Testis (tissue), 2 donors: ENCODE measurements around the gene SLK.

ENCODE experiments used
- POLR2A ChIP-seq: fragments of 450-650 bp; IDR thresholded peaks from one replicate; pipeline ENCODE4 v1.6.1; 2017; ENCODE audit warnings: antibody characterized with exemption, mild to moderate bottlenecking, moderate library complexity
- TF ChIP-seq, protein P1 (sequence below), 3 experiments: fragments of 450-650 bp in 2 of 3; fragments of 200-600 bp in 1 of 3; sonication (generic) in 1 of 3; IDR thresholded peaks; one replicate each; pipeline ENCODE4 v1.5.1; 2016 to 2019; ENCODE audit warnings: antibody characterized with exemption in 3 of 3, mild to moderate bottlenecking in 2 of 3, moderate library complexity in 1 of 3

DNA sequence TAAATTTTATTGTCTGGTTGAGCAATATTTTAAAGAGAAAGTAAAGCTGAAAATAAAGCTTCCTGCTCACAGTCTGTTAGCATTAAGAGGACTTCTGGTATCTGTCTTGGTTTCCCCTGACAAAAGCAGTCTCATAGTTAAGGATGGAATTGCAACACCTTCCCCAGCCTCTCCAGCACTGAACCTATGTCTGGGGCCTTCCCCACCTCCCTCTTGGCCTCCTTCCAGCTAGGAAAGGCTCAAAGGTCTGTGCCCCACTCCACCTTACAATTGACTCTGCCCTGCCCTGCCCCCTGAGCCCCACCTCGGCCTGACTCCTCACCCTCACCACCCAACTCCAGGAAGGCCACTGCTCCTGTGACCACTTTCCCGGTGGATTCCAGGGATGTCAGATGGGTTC is 85.5 kb downstream of the SLK start:
- TF ChIP-seq, protein P1, sequence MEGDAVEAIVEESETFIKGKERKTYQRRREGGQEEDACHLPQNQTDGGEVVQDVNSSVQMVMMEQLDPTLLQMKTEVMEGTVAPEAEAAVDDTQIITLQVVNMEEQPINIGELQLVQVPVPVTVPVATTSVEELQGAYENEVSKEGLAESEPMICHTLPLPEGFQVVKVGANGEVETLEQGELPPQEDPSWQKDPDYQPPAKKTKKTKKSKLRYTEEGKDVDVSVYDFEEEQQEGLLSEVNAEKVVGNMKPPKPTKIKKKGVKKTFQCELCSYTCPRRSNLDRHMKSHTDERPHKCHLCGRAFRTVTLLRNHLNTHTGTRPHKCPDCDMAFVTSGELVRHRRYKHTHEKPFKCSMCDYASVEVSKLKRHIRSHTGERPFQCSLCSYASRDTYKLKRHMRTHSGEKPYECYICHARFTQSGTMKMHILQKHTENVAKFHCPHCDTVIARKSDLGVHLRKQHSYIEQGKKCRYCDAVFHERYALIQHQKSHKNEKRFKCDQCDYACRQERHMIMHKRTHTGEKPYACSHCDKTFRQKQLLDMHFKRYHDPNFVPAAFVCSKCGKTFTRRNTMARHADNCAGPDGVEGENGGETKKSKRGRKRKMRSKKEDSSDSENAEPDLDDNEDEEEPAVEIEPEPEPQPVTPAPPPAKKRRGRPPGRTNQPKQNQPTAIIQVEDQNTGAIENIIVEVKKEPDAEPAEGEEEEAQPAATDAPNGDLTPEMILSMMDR (IDR thresholded peaks at IDR 0.05): no peak
- no peak for TF ChIP-seq POLR2A
